Neural cell (in vitro differentiated cells): Measurements from ENCODE around the gene RNU6-9.

Experiments
- EP300 ChIP-seq: fragments of 450-650 bp; conservative IDR thresholded peaks from 2 replicates; pipeline ENCODE4 v1.6.1; 2014; ENCODE audit warnings: antibody characterized with exemption, mild to moderate bottlenecking, moderate library complexity; ENCODE audit not compliant: poor library complexity, severe bottlenecking
- EZH2 ChIP-seq: fragments of 200-600, 300-800 bp; shearing (Covaris generic), sonication (generic); IDR thresholded peaks from 2 replicates; pipeline ENCODE4 v1.6.1; 2014; ENCODE audit warnings: antibody characterized with exemption, low read length, borderline replicate concordance, mild to moderate bottlenecking; ENCODE audit not compliant: insufficient read depth, poor library complexity, severe bottlenecking
- MXI1 ChIP-seq: fragments of 450-650 bp; conservative IDR thresholded peaks from 2 replicates; pipeline ENCODE4 v1.6.1; 2014; ENCODE audit warnings: antibody characterized with exemption, mild to moderate bottlenecking; ENCODE audit not compliant: poor library complexity, severe bottlenecking
- TAF1 ChIP-seq: IDR thresholded peaks from 2 replicates; pipeline ENCODE4 v1.6.1; 2012; ENCODE audit warnings: low read depth
- TF ChIP-seq, protein P1 (sequence below): fragments of 450-650 bp; IDR thresholded peaks from 2 replicates; pipeline ENCODE4 v1.5.1; 2014; ENCODE audit warnings: antibody characterized with exemption, mild to moderate bottlenecking, moderate library complexity; ENCODE audit not compliant: poor library complexity, severe bottlenecking
- TF ChIP-seq, protein P2 (sequence below): IDR thresholded peaks from 2 replicates; pipeline ENCODE4 v1.6.1; 2012; ENCODE audit warnings: borderline replicate concordance

DNA sequence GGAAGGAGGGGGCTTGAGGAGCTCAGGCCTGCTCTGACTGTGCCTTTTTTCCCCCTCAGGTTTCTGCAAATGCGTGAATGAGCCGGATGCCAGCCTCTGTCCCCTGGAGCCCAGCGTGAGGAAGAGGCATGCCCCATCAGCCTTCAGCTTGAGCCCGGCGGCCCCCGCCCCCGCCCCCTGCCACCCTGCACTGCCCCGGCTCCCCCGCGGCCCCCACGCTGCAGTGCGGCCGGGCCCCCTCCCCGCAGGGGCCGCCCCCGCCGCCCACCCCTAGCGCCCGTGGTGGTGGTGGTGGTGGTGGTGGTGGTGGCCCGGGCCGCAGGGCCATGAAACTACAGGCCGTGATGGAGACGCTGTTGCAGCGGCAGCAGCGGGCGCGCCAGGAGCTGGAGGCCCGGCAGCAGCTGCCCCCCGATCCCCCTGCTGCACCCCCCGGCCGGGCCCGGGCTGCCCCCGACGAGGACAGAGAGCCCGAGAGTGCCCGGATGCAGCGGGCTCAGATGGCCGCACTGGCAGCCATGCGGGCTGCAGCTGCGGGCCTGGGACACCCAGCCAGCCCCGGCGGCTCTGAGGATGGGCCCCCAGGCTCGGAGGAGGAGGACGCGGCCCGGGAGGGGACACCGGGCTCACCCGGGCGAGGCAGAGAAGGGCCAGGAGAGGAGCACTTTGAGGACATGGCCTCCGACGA lies 36.1 kb downstream of the RNU6-9 start:
- TF ChIP-seq, protein P1, sequence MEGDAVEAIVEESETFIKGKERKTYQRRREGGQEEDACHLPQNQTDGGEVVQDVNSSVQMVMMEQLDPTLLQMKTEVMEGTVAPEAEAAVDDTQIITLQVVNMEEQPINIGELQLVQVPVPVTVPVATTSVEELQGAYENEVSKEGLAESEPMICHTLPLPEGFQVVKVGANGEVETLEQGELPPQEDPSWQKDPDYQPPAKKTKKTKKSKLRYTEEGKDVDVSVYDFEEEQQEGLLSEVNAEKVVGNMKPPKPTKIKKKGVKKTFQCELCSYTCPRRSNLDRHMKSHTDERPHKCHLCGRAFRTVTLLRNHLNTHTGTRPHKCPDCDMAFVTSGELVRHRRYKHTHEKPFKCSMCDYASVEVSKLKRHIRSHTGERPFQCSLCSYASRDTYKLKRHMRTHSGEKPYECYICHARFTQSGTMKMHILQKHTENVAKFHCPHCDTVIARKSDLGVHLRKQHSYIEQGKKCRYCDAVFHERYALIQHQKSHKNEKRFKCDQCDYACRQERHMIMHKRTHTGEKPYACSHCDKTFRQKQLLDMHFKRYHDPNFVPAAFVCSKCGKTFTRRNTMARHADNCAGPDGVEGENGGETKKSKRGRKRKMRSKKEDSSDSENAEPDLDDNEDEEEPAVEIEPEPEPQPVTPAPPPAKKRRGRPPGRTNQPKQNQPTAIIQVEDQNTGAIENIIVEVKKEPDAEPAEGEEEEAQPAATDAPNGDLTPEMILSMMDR: no peak
- TF ChIP-seq EZH2: no peak
- TF ChIP-seq MXI1: no peak
- TF ChIP-seq, protein P2, sequence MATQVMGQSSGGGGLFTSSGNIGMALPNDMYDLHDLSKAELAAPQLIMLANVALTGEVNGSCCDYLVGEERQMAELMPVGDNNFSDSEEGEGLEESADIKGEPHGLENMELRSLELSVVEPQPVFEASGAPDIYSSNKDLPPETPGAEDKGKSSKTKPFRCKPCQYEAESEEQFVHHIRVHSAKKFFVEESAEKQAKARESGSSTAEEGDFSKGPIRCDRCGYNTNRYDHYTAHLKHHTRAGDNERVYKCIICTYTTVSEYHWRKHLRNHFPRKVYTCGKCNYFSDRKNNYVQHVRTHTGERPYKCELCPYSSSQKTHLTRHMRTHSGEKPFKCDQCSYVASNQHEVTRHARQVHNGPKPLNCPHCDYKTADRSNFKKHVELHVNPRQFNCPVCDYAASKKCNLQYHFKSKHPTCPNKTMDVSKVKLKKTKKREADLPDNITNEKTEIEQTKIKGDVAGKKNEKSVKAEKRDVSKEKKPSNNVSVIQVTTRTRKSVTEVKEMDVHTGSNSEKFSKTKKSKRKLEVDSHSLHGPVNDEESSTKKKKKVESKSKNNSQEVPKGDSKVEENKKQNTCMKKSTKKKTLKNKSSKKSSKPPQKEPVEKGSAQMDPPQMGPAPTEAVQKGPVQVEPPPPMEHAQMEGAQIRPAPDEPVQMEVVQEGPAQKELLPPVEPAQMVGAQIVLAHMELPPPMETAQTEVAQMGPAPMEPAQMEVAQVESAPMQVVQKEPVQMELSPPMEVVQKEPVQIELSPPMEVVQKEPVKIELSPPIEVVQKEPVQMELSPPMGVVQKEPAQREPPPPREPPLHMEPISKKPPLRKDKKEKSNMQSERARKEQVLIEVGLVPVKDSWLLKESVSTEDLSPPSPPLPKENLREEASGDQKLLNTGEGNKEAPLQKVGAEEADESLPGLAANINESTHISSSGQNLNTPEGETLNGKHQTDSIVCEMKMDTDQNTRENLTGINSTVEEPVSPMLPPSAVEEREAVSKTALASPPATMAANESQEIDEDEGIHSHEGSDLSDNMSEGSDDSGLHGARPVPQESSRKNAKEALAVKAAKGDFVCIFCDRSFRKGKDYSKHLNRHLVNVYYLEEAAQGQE: no peak
- TF ChIP-seq TAF1: no peak
- no peak for TF ChIP-seq EP300
